ENCODE results near the gene RPS26.
A peak's percentile ranks its signal among the peaks of the same experiment; 100 is the strongest.

DNA sequence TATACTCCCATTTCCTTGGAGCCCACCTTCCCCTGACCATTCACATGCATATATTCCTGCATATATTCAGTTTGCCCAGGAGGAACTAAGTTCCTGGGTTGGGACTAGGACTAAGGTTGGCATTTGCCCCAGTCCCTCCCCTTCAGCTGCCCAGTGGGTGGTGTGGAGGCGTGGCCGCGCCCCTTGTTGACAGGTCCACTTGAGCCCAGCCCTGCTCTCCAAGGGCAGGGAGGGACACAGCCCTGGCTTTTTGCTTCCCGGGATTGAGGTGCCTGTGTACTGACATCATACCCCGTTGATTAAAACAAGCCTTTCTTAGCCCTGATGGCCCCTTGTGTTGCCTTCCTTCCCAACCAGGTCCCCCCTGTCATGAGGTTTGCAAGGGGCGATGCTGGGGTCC lies 45.5 kb downstream of the RPS26 start:
- TF ChIP-seq YY1 (IDR thresholded peaks at IDR 0.05; ENCODE audit: low read depth) (no peak), CEBPB (IDR thresholded peaks at IDR 0.05) (no peak), EP300 (IDR thresholded peaks at IDR 0.05; ENCODE audit: borderline replicate concordance) (no peak), TEAD4 (IDR thresholded peaks at IDR 0.05) (no peak), CREB1 (IDR thresholded peaks at IDR 0.05; ENCODE audit: low read depth) (no peak), FOXM1 (IDR thresholded peaks at IDR 0.05; ENCODE audit: borderline replicate concordance, low read depth) (no peak), EGR1 (IDR thresholded peaks at IDR 0.05) (no peak), ZBTB7A (IDR thresholded peaks at IDR 0.05; ENCODE audit: low read depth) (no peak), TCF12 (IDR thresholded peaks at IDR 0.05; ENCODE audit: low read depth) (no peak)
- TF ChIP-seq, protein P1, sequence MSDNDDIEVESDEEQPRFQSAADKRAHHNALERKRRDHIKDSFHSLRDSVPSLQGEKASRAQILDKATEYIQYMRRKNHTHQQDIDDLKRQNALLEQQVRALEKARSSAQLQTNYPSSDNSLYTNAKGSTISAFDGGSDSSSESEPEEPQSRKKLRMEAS (IDR thresholded peaks at IDR 0.05), result peak; percentile 41; the same call in 1 of the 2 replicates
- TF ChIP-seq, protein P2, sequence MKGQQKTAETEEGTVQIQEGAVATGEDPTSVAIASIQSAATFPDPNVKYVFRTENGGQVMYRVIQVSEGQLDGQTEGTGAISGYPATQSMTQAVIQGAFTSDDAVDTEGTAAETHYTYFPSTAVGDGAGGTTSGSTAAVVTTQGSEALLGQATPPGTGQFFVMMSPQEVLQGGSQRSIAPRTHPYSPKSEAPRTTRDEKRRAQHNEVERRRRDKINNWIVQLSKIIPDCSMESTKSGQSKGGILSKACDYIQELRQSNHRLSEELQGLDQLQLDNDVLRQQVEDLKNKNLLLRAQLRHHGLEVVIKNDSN (IDR thresholded peaks at IDR 0.05), result no peak
- TF ChIP-seq, protein P3, sequence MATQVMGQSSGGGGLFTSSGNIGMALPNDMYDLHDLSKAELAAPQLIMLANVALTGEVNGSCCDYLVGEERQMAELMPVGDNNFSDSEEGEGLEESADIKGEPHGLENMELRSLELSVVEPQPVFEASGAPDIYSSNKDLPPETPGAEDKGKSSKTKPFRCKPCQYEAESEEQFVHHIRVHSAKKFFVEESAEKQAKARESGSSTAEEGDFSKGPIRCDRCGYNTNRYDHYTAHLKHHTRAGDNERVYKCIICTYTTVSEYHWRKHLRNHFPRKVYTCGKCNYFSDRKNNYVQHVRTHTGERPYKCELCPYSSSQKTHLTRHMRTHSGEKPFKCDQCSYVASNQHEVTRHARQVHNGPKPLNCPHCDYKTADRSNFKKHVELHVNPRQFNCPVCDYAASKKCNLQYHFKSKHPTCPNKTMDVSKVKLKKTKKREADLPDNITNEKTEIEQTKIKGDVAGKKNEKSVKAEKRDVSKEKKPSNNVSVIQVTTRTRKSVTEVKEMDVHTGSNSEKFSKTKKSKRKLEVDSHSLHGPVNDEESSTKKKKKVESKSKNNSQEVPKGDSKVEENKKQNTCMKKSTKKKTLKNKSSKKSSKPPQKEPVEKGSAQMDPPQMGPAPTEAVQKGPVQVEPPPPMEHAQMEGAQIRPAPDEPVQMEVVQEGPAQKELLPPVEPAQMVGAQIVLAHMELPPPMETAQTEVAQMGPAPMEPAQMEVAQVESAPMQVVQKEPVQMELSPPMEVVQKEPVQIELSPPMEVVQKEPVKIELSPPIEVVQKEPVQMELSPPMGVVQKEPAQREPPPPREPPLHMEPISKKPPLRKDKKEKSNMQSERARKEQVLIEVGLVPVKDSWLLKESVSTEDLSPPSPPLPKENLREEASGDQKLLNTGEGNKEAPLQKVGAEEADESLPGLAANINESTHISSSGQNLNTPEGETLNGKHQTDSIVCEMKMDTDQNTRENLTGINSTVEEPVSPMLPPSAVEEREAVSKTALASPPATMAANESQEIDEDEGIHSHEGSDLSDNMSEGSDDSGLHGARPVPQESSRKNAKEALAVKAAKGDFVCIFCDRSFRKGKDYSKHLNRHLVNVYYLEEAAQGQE (IDR thresholded peaks at IDR 0.05; ENCODE audit: low read depth), result no peak

All from Ishikawa (cell line).